Activated gamma-delta T cell (primary cell): ENCODE measurements around the gene RCN1.
"Not testable (repeated sequence)": the region's sequence is repeated elsewhere in the genome, so short reads cannot be mapped to it uniquely, and the experiment has no call there.

Experiments used
- DNase-seq: peaks from one replicate; lab custom pipeline; 2025; lab: John Stamatoyannopoulos, UW

Gene RCN1

GRCh38 chr11:32079553-32079952 lies 11.3 kb upstream of the RCN1 start:
- DNase-seq, result no peak

DNA sequence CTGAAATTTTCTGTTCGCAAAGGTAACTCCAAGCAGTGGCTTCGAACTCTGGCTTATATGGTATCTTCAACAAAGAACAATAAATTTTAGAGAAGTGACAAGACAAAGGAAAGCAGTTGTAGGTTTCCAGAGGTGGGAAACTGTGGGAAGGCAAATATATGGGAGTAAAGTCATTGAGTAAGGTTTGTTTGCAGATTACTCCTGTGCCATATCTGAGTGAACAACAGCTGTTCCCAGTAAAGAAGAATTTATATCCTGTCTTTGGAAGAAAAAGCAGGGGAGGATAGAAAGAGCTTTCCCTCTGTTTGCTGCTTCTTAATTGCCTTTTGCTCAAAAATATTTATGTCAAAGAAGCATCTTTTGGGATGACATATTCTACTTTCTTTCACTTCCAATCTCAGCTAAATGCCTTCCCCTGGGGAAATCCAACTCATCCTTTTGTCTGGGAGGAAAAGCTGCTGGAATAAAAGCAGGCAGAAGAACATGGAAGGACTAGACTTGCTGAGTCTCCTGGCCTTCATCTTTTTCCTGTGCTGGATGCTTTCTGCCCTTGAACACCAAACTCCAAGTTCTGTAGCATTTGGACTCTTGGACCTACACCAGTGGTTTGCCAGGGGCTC lies 10.4 kb upstream of the RCN1 start:
- DNase-seq, result no peak

- no peak for DNase-seq
Observed at GRCh38 chr11:32081129-32081641, 9.7 kb upstream of the RCN1 start.

GRCh38 chr11:32081901-32082300 lies 9.0 kb upstream of the RCN1 start:
- DNase-seq, result no peak

- DNase-seq, result no peak
Observed at GRCh38 chr11:32082346-32082986, 8.4 kb upstream of the RCN1 start.

- no peak for DNase-seq
Observed at GRCh38 chr11:32087597-32087996, 3.3 kb upstream of the RCN1 start.

DNA sequence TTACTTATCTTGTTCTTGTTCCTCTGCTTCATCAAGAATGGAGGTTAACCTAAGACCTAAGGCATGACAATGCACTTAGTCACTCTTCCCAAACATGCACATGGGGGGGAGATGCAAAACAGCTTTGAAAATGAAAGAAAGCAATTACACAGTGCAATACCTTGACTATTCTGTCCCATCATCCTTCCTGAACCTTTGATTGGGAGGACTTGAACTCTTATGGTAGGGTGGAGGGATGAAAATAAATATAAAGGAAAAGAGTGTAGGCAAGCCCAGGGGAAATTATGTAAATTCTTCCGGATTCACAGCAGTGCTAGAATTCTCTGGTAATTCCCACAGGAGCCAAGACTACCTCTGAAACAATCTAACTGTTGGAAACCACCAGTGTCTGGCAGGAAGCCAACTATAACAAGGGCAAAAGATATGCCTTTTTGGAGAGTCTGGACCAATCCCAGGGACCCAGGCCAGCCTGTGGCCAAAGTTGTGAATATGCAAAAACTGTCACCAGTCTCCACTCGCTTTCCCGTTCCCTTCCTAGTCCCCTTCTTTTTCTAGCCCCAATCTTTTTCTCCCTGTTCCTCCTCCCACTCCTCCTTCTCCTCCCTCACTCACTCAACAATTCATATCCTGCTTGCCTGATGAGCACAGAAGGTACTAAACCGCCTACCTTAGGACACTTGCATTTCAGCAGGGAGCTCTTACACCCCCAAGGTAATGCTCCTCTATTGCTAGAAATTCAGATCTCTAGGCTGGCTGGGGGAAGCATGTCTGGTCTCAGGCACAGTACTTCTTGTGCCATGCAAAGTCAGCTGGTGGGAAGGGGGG lies 2.5 kb upstream of the RCN1 start:
- DNase-seq, result no peak

DNA sequence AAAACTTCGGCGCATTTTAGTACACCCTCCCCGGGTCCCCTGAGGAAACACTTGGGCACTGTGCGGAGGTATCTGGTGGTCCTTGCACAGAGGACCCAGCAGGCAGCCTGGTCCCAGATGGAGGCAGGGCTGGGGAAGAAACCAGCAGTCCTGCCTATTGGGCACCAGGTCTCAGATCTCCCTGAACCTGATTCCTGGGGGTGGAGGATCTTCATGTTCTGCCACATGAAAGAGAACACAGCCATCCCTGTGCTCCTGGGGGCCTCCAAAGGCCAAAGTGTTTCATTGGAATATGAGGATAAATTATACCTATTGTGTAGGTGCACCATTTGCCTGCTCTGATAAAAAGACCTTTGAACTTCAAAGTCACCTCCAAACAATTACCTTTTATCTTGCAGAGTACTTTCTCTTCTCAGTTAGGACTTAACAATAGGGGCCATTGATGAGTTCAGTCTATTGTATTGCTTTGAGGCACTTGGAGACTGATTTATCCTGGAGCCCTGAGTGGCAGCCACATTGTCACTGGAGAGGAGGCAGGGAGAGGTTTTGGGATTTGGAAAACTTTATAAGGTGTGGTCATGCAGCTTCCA lies 1.8 kb downstream of the RCN1 start:
- no peak for DNase-seq

- no peak for DNase-seq
Observed at GRCh38 chr11:32094923-32095322, 4.0 kb downstream of the RCN1 start.

DNA sequence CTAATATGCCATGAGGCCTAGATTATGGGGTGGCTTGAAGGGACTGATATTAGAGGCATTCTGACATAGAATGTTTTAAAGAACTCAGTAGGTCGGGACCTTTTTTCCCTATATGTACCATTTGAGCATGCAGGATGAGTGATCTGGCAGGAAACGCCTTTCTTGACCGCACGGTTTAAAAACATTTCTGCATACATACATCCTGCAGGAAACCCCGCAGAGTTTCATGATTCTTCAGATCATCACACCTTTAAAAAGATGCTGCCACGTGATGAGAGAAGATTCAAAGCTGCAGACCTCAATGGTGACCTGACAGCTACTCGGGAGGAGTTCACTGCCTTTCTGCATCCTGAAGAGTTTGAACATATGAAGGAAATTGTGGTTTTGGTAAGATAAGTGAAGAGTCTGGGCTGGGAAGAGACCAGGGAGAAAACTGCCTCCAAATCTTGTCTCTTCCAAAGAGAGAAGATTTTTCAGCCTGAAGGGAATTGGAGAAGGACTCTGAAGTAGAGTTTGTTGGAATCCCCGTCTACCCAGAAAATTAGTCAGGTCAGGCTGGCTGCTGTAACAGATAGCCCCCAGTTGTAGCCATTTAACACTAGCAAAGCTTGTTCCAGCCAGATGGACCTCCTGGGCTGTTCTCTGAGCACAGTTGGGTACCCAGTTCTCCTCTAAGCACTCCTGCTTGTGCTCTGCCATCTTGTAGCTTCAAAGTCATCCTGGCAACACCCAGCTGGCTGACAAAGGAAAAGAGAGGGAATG lies 7.4 kb downstream of the RCN1 start:
- DNase-seq, result no peak

GRCh38 chr11:32099516-32099915 lies 8.6 kb downstream of the RCN1 start:
- no peak for DNase-seq

- no peak for DNase-seq
Observed at GRCh38 chr11:32100495-32100894, 9.6 kb downstream of the RCN1 start.

- DNase-seq, result no peak
Observed at GRCh38 chr11:32101791-32102190, 10.9 kb downstream of the RCN1 start.

DNA sequence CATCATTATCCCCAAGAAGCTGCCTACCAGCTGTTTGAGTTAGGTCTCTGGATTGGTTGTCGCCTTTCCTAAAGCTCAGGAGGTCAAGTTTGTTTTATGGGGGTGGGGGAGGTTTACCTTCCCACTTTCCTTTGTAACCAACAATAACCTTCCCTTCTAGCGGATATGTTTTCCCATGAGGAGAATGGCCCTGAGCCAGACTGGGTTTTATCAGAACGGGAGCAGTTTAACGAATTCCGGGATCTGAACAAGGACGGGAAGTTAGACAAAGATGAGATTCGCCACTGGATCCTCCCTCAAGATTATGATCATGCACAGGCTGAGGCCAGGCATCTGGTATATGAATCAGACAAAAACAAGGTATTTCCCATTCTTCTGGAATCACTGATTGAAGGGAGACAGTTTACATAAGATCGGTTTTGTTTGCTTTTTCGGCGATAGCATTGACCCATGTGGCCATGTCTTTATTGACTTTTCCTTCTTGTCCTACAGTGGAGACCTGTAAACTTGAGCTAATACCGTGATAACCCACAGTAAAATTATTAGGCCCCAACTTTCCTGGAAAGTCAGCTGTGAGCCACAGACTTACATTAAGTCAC lies 12.3 kb downstream of the RCN1 start:
- not testable (repeated sequence) for DNase-seq

DNA sequence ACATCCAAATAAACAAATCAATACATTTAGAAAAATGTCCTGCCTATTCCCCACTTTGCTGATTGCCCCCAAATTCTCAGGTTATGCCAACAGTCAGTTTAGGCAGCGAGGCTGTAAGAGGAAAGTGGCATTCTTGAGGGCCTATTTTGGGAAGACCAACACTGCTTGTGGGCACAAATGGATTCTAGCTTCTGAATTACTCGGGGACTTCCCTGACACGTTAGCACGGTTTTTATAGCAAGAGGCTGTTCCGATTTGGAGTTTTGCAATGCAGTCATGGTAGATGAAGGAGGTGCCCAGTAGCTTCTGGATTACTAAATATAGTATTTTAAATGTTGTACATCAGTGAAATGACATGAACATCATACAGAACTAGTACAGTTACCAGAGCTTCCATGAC lies 13.1 kb downstream of the RCN1 start:
- no peak for DNase-seq

DNA sequence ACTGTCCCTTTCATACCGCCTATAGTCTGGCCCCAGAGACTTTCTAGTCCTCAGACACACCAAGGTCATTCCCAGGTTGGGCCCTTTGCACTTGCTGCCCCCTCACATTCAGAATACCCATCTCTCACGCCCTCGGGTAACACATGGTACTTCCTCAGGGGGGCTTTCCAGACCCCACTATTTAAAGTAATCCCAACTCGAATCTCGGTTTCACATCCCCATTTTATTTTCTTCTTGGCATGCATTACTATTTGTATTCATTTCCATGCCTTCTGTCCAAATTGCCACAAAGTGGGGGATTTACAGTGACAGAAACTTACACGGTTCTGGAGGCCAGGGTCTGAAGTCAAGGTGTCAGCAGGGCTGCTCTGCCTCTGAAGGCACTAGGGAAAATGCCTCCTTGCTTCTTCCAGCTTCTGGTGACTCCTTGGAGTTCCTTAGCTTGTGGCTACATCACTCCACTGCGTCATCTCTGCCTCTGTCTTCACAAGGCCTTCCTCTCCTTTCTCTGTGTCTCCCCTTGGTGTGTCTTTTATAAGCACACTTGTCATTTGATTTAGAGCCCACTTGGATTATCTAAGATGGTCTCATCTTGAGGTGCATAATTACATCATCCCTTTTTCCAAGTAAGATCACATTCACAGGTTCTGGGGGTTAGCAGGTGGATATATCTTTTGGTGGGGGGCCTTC lies 15.1 kb downstream of the RCN1 start:
- DNase-seq, result no peak

- no peak for DNase-seq
Observed at GRCh38 chr11:32107647-32108046, 16.8 kb downstream of the RCN1 start.

- no peak for DNase-seq
Observed at GRCh38 chr11:32108576-32108975, 17.7 kb downstream of the RCN1 start.

DNA sequence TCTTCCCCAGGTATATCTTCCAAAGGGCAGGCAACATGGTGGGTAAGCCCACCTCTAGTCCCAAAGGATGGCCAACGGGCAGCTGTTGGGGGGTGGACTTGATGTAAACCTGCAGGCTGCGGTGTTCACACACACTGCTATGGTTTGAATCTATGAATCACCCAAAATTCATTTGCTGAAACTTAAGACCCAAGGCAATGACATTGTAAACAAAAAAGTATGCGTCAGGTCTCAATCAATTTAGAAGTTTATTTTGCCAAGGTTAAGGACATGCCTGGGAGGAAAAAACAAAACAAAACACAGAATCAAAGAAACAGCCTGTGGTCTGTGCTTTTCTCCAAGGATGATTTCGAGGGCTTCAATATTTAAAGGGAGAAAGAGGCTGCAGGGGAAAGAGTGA lies 18.3 kb downstream of the RCN1 start:
- no peak for DNase-seq

GRCh38 chr11:32109592-32109991 lies 18.7 kb downstream of the RCN1 start:
- no peak for DNase-seq

DNA sequence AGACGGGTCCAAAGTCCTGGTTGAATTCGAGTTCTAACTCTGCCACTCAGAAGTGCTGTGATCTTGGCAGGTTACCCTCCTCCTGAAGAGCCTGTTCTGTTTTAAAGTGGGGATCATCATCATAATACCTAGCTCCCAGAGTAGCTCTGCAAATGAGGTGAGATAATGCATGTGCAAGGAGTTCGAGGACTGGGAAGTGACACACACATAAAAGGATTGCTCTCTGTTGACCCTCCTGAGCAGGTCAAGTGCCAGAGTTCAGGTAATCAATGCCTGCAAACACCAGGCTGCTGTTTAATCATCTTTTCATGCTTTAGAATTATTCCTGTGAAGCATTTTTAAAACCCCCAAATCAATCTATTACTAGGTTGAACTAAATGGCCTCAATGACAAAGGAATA lies 19.9 kb downstream of the RCN1 start:
- no peak for DNase-seq
